GM21717 (cell line): ENCODE measurements around the gene DGCR6L.
"Not testable (repeated sequence)": the region's sequence is repeated elsewhere in the genome, so short reads cannot be mapped to it uniquely, and the experiment has no call there.

Experiments
- ATAC-seq: cut with Tn5 transposase; IDR thresholded peaks from one replicate; pipeline ENCODE4 v1.9.1; 2021; ENCODE audit warnings: mild to moderate bottlenecking, moderate library complexity; ENCODE audit not compliant: unreplicated experiment

The DGCR6L gene

DNA sequence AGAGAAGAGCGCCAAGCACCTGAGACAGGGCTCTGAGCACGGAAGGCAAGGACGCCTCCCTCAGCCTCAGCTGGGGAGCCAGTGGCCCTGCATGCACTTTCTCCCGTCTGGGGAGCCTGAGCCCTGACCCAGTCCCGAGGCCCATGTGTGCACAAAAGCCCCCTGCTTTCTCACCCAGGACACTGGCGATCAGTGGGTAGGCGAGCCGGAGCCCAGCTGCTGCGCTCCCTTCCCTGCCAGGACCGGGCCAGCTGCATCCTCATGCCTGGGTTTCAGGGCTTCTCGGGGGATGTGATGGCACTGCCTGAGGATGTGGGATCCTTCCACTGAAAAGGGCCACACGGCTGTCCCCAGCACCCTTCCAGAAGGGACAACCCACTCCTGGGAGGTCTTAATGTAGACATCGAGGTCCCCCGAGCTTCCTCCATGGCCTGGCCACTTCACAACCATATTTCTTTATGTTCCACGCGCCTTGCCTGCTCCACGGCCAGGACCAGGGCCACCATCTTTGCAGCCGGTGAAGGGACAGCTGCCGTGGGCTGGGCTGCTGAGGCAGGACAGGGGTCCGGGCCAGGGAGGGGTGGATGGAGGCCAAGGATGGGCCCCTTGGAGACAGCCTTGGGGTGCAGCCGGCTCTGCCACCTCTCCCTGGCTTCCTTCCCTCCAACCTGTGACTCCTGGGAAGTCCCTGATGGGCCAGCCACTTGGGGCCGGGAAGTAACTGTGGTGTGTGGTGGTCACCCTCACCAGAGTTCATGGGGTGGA, 41.0 kb downstream of the DGCR6L start:
- not testable (repeated sequence) for ATAC-seq

GRCh38 chr22:20277936-20278635, 41.8 kb downstream of the DGCR6L start:
- not testable (repeated sequence) for ATAC-seq

DNA sequence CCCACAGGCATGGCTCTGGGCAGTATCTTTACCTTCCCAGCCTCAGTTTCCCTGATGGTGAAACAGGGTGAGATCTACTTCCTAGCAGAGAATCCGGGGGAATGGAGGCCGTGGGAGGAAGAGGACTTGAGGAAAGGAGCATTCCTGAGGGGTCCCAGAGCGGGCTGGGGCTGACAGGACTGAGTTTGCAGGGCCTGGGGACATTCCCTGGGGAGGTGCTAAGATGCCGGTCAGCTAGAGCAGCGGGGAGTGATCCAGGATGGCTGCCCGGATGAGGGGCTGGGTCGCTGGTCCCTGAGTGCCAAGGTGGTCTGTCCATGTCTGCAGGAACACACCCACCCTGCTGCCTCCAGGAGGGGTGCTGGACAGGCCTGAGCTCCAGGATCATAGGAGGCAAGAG, 43.4 kb downstream of the DGCR6L start:
- no peak for ATAC-seq

- no peak for ATAC-seq
Observed at GRCh38 chr22:20275836-20276235, 44.0 kb downstream of the DGCR6L start.

DNA sequence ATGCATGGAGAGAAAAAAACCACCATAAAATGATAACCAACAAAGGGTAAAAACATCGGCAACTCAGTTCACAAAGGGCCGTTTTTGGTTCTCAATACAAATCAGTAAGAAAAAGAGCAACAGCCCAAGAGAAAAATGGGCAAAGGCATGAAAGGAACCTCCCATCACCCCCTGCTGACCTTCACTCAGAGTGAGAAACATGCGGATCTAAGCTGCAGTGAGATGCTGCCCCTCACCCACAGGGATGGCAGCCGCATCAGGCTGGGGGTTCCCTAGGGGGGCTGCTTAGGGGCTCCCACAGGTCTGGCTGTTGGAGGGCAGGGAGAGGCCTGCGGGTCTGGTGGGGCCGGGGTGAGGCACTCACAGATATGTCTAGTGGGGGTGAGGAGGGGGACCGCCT, 44.5 kb downstream of the DGCR6L start:
- ATAC-seq = not testable (repeated sequence)

- ATAC-seq = not testable (repeated sequence)
Observed at GRCh38 chr22:20274374-20274773, 45.5 kb downstream of the DGCR6L start.

DNA sequence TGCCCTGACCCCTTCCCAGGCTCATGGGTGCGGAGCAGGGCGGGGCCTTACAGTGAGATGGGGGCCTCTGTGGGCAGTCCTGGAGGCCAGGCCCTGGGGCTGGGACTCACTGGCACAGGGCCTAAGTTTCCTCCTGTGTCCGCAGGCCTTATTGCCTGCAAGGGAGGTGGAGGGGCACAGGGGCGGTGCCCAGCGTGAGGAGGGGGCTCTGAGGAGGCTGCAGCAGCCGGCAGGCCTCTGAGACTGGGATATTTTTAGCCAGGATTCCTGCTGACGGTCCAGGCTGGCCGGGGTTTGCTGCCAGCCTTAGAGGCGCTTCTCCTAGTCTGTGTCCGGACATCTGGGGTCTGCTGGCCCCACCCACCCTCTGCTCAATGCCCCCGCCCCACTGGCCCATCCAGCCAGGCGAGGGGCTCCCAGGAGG, 46.1 kb downstream of the DGCR6L start:
- ATAC-seq = no peak

DNA sequence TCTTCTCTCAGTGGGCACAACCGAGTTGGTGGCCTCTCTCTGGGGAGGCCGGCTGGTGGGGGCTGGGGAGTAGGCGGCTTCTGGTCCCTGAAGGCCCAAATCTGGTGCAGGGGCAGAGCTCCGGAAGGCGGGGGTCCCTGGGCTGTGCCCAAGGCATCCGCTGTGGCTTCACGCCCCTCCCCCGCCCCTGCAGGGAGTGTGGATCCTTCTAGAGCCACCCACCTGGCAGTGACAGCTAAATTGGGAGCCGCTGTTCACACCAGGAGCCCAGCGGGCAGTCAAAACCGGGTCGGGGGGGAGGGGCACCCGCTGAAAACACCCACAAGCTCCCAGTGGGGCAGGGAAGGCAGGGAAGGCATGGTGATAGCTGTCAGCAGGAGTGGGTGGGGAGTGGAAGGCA, 47.2 kb downstream of the DGCR6L start:
- no peak for ATAC-seq

GRCh38 chr22:20272174-20272573, 47.7 kb downstream of the DGCR6L start:
- no peak for ATAC-seq

GRCh38 chr22:20271114-20271994, 48.5 kb downstream of the DGCR6L start:
- no peak for ATAC-seq

DNA sequence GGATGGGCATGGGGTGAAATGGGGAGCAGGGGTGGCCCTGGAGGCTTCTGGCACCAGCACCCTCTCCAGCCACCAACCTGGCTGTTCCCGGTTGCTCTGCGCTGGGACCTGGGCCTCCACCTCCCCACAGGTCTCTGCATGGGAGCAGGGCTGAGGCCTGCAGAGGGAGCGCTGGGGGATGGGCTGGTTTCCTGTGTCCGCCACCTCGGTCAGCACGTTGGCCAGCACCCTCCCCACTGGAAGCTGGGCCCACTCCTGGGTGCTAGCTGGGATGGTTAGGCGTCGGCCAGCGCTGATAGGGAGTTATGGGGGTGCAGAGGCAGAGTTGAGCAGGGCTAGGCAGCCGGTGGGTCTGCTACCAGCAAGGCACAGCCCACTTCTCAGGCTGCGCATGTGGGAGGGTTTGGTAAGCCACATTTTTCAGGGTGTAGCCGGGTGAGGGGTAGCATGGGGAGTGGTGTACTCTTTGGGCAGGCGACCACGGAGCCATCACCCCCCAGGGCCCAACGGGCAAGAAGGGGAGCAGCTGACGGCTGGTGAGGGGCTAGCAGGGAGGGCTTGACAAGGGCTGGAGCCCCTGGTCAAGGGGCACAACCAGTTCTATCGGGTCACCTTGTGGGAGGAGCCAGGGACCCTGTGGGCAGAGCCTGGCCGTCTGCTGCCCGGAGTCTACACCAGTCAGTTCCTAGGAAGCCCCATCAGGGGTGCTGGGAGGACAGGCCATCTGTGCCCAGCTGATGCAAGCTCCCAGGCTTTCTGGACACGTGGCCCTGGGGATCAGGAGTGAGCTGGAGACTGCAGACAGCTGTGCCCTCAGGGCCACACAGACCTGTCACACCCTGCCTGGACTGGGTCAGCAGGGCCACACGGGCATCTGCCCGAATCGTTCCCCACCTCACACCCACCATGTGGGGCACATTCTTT, 49.4 kb downstream of the DGCR6L start:
- ATAC-seq = not testable (repeated sequence)

GRCh38 chr22:20269673-20270072, 50.2 kb downstream of the DGCR6L start:
- not testable (repeated sequence) for ATAC-seq

GRCh38 chr22:20269201-20269600, 50.7 kb downstream of the DGCR6L start:
- not testable (repeated sequence) for ATAC-seq

DNA sequence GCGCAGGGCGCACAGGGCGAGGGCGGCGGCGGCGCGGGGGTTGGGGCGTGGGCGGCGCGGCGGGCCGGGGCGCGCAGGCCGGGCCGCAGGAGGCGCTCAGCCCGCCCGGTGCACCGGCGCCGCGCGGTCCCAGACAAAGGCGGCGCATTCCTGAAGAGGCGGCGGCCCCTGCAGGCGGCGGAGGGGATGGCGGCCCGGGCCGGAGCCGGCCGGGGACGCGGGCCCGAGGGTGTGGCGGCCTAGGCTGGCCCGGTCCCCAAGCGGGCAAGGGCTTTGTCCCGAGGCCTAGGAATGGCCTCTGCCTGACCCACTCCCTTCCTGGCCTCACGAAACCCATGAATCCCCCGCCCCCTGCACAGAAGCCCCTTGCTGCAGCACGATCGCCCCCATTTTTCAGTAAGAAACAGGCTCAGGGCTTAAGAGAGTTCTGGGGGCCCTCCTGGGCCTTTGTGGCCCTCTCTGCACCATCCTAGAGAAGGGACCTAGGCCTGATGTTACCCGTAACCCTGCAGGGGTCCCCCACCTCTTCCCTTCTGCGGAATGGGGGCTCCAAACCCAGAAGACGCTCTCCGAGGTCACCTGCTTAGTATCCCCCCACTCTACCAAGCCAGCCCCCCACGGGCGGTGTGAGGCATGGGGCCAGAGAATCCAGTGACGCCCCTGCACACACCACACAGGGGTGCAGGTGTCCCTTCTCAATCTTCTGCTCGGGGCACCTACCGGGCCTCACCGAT, 51.4 kb downstream of the DGCR6L start, which contains the start of gene RTN4R:
TSS of gene RTN4R (minus strand) at position 40 of the 734 bp plus-strand sequence. CDS start 226 bp downstream, outside the sequence.
- ATAC-seq = no peak

GRCh38 chr22:20267441-20268278, 52.2 kb downstream of the DGCR6L start:
- no peak for ATAC-seq

- ATAC-seq = not testable (repeated sequence)
Observed at GRCh38 chr22:20266667-20267440, 53.0 kb downstream of the DGCR6L start.

DNA sequence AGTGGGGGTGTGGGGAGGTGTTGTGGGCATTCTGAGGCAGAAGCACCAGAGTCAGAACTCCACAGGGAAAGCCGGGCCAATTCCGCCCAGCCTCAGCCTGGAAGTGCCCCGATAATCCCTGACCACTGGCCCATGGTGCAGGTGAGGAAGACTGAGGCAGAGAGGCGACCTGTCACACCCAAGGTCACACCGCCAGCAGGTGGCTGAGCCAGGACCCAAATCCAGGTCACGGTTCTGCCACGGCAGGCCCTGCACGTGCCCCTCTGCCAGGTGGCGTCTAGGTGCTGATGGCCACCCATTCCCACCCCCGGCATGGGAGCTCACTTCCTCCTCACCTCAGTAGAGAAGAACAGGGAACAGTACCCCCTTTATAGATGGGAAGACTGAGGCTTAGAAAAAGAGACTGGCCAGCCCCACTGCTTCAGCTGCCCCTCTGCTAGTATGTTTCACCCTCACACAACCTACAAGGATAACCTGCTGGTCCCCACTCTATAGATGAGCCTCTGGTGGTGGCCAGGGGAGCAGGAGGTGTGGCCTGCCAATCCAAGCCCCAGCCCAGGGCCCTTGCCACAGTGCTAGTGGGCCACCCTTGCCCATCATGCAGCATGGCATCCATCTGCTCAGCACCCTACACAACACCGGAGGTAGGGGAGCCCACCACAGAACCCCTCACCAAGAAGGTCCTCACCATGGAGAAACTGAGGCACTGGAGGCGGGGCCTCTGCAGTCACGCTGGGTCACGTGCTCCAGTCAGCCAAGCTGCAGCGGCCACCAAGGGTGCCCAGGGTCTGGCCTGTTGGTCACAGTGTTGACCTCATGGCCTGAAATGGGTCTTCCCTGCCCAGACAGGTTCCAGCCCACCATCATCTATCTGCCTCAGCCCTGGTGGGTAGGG, 53.8 kb downstream of the DGCR6L start:
- ATAC-seq = not testable (repeated sequence)
